ENCODE results near the gene RPS21. TPM values are rescaled to one million over a fixed set of nuclear protein-coding genes. Genes with fewer than 3 reads are reported as not detected.

Gene RPS21
- total and polyA plus RNA-seq, 2 of the 4 experiments (the other 2 are of a cell fraction), result 2,710 to 4,298 TPM

DNA sequence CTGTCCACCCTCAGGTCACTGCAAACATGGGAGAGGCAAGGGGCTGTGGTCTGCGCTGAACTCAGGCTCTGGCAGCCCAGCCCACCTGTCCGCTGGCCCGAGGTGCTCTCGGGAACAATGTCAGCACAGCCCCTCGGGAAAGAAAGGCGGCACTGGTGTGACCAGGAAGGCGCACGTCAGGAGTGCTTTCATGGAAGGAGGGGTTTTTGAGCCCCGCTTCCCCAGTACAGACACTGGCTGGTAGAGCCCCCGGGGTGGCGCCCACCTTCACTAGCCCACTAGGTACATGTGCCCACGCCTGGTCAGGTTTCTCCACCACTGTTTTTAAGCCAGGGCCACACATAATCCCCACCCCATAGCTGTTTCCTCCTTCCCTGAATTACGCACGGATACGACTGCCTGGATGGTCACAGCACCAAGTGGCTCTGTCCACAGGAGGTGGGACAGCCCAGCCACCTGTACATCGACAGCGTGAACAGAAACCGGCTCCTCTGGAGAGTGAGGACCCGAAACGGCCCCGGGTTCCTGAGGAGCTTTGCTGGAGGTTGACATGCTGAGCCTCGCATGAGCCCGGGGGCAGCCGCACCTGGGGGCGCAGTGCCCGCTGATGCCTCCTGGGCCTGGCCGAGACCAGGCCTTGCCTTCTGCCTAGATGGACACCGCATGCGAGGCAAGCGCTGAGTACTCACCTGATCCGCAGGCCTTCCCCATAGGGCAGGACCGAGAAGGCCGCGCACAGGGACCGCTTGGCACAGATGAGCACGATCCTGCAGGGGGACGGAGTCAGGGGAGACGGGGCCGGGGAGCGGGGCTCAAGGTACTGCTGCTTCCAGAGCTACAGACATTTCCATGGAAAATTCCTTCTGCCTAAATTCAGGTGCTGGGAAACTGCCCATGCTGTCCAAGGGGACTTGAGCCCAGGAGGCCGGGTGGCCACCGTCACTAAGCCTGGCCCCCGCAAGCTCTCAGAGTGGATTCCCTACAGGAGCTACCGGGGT is 7.6 kb downstream of the RPS21 start:
- WGBS, 2 experiments (ENCODE audit: extremely low coverage in 2 of 2, insufficient read length in 1 of 2), result 87% methylated on average over 17 of the region's 44 CpGs; no CpG with 5 or more reads in 1 of the 2 experiments
- Histone ChIP-seq H4K8ac (ENCODE audit: low read depth in 2 of 2, low read length in 2 of 2) (no peak overlapping the region), H2AFZ (replicated peaks; ENCODE audit: low read length, poor library complexity) (no peak overlapping the region), H2AK9ac (replicated peaks; ENCODE audit: low read depth, low read length, poor library complexity) (no peak overlapping the region), H3K14ac (replicated peaks; ENCODE audit: low read depth, low read length) (no peak overlapping the region), H3K27ac (ENCODE audit: insufficient read depth, low read length) (no peak overlapping the region), H3K9me1 (ENCODE audit: insufficient read depth, low read length) (0 out of 2 replicates have a peak, but pooled peaks cover 4% of the 10 kb centered on the region), H3K4me1 (ENCODE audit: control insufficient read depth, insufficient read depth, low read length) (no peaks in the 10 kb centered on the region), H2BK5ac (ENCODE audit: low read depth, low read length, poor library complexity, severe bottlenecking) (no peak overlapping the region), H2BK120ac (ENCODE audit: low read depth, low read length) (no peak overlapping the region), H3K4ac (ENCODE audit: low read depth, low read length) (no peak overlapping the region), H3K4me3 (ENCODE audit: insufficient read depth, low read depth, low read length) (no peak overlapping the region), H4K20me1 (ENCODE audit: insufficient read depth, low read length) (peaks cover 25% of the 10 kb centered on the region), H3K4me2 (ENCODE audit: low read depth, low read length) (no peak overlapping the region), H3K27me3 (ENCODE audit: control insufficient read depth, insufficient read depth, low read length) (no peaks in the 10 kb centered on the region), H3K18ac (ENCODE audit: low read depth, low read length) (no peak overlapping the region), H4K5ac (ENCODE audit: low read depth, low read length) (no peak overlapping the region), H2BK15ac (ENCODE audit: low read depth, low read length) (no peak overlapping the region), H3K9me3 (ENCODE audit: control insufficient read depth, insufficient read depth, low read length) (no peaks in the 10 kb centered on the region), H3K79me1 (ENCODE audit: low read depth in 1 of 2, low read length in 2 of 2) (peaks cover 9 to 24% of the 10 kb centered on the region in 2 experiments), H2BK20ac (ENCODE audit: low read depth, low read length) (no peak overlapping the region), H3K56ac (ENCODE audit: extremely low read depth, insufficient read depth, low read length) (no peak overlapping the region), H3K36me3 (ENCODE audit: control insufficient read depth, insufficient read depth, low read length) (peaks cover 36% of the 10 kb centered on the region), H2AK5ac (ENCODE audit: low read depth, low read length) (no peak overlapping the region), H4K91ac (ENCODE audit: insufficient read depth, low read depth, low read length) (no peak overlapping the region), H3K9ac (ENCODE audit: low read depth, low read length) (no peak overlapping the region), H3K23ac (ENCODE audit: low read depth, low read length) (no peak overlapping the region)
- no peak for ATAC-seq (ENCODE audit: low read depth)
- no peak for DNase-seq
- no TSS peak for BruUV-seq (replicated peaks)
- ChIA-PET CTCF (no interaction called here), POLR2A (ENCODE audit: unreplicated experiment) (no interaction called here)
- dilution Hi-C loops (cut with HindIII; ENCODE audit: low sequenced_read_pairs, unreplicated experiment), result loop anchor here (25.0 kb wide), 1 partner anchor 107 kb away; no protein-coding TSS in a partner anchor
- TF ChIP-seq, protein P1, sequence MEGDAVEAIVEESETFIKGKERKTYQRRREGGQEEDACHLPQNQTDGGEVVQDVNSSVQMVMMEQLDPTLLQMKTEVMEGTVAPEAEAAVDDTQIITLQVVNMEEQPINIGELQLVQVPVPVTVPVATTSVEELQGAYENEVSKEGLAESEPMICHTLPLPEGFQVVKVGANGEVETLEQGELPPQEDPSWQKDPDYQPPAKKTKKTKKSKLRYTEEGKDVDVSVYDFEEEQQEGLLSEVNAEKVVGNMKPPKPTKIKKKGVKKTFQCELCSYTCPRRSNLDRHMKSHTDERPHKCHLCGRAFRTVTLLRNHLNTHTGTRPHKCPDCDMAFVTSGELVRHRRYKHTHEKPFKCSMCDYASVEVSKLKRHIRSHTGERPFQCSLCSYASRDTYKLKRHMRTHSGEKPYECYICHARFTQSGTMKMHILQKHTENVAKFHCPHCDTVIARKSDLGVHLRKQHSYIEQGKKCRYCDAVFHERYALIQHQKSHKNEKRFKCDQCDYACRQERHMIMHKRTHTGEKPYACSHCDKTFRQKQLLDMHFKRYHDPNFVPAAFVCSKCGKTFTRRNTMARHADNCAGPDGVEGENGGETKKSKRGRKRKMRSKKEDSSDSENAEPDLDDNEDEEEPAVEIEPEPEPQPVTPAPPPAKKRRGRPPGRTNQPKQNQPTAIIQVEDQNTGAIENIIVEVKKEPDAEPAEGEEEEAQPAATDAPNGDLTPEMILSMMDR (conservative IDR thresholded peaks at IDR 0.05; ENCODE audit: low read depth, low read length), result no peak
- no peak for TF ChIP-seq CEBPB (IDR thresholded peaks at IDR 0.05; ENCODE audit: low read depth, low read length)
- intact Hi-C loops (cut with micrococcal nuclease), result no loop called here
- in situ Hi-C loops (cut with MboI; ENCODE audit: low sequenced_read_pairs), result loop anchor here (25.0 kb wide), 1 partner anchor 382 kb away; no protein-coding TSS in a partner anchor

Measured in IMR-90 (cell line).